GM12892 (cell line): ENCODE results near the gene CACNA2D3.

Experiments
- POLR2AphosphoS5 ChIP-seq: IDR thresholded peaks from 2 replicates; pipeline ENCODE4 v1.6.1; 2011; ENCODE audit warnings: low read depth, low read length, control low read depth
- TAF1 ChIP-seq: IDR thresholded peaks from 2 replicates; pipeline ENCODE4 v1.6.1; 2011; ENCODE audit warnings: low read depth, mild to moderate bottlenecking, control low read depth, low read length, borderline replicate concordance

DNA sequence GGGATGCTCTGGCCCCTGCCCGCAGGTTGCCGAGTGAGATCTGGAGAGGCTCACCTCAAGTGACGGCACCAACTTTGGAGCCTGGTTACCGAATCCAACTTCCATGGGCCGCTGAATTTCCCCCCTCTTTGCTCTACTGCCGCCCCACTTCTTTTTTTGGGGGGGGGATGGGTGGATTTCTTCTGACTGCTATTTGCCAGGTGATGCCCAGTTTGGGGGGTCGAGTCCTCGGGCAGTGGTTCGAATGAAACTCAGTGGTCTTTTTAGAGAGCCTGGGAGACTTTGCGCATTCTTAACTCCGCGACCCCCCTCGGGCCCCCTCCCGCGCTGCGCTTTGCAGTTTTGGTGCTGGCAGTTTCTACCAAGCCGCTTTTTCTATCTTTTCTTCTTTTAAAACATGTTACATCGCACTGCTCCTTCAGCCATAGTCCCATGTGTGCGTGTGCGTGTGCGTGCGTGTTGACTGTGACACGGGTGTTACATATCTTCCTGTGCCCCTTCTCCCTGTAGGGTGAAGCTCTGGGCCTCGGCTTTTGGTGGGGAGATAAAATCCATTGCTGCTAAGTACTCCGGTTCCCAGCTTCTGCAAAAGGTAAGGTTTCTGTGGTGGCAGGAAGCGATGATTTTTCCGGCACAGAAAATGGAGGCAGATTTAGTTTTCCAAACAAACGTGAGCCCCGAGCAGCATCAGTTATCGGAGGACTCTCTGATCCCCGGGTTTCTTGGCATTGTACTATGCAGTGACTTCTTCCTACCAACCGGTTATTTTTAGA is 837 bp downstream of the CACNA2D3 start:
- TF ChIP-seq POLR2AphosphoS5 (no peak), TAF1 (no peak)
